Nephron (organoid): Measurements from ENCODE around the gene DHCR7.

ENCODE experiments used
- H3K27ac Mint-ChIP-seq, 3 experiments: 2 replicates each; pipeline ENCODE4 v1.8.0; 2020; ENCODE audit warnings: mixed read lengths in 3 of 3, mild to moderate bottlenecking in 2 of 3, moderate library complexity in 1 of 3
- H3K27me3 Mint-ChIP-seq: 2 replicates; pipeline ENCODE4 v1.8.0; 2021; ENCODE audit warnings: low read depth, mild to moderate bottlenecking, moderate library complexity, mixed read lengths
- H3K36me3 Mint-ChIP-seq: 2 replicates; pipeline ENCODE4 v1.8.0; 2020; ENCODE audit warnings: low read depth, mixed read lengths
- H3K4me1 Mint-ChIP-seq: 2 replicates; pipeline ENCODE4 v1.8.0; 2020; ENCODE audit warnings: mixed read lengths
- H3K4me3 Mint-ChIP-seq, 3 experiments: 2 replicates each; pipeline ENCODE4 v1.8.0; 2020; ENCODE audit warnings: mild to moderate bottlenecking in 3 of 3, mixed read lengths in 3 of 3, moderate library complexity in 2 of 3
- H3K9me3 Mint-ChIP-seq: 2 replicates; pipeline ENCODE4 v1.8.0; 2020; ENCODE audit warnings: mixed read lengths
- TF ChIP-seq, protein P1 (sequence below), 3 experiments: fragments of 200-600 bp; sonication (generic); IDR thresholded peaks; one replicate each; pipeline ENCODE4 v1.5.0; 2021; ENCODE audit warnings: antibody characterized with exemption in 3 of 3; ENCODE audit not compliant: unreplicated experiment in 3 of 3

The DHCR7 gene, protein sequence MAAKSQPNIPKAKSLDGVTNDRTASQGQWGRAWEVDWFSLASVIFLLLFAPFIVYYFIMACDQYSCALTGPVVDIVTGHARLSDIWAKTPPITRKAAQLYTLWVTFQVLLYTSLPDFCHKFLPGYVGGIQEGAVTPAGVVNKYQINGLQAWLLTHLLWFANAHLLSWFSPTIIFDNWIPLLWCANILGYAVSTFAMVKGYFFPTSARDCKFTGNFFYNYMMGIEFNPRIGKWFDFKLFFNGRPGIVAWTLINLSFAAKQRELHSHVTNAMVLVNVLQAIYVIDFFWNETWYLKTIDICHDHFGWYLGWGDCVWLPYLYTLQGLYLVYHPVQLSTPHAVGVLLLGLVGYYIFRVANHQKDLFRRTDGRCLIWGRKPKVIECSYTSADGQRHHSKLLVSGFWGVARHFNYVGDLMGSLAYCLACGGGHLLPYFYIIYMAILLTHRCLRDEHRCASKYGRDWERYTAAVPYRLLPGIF

DNA sequence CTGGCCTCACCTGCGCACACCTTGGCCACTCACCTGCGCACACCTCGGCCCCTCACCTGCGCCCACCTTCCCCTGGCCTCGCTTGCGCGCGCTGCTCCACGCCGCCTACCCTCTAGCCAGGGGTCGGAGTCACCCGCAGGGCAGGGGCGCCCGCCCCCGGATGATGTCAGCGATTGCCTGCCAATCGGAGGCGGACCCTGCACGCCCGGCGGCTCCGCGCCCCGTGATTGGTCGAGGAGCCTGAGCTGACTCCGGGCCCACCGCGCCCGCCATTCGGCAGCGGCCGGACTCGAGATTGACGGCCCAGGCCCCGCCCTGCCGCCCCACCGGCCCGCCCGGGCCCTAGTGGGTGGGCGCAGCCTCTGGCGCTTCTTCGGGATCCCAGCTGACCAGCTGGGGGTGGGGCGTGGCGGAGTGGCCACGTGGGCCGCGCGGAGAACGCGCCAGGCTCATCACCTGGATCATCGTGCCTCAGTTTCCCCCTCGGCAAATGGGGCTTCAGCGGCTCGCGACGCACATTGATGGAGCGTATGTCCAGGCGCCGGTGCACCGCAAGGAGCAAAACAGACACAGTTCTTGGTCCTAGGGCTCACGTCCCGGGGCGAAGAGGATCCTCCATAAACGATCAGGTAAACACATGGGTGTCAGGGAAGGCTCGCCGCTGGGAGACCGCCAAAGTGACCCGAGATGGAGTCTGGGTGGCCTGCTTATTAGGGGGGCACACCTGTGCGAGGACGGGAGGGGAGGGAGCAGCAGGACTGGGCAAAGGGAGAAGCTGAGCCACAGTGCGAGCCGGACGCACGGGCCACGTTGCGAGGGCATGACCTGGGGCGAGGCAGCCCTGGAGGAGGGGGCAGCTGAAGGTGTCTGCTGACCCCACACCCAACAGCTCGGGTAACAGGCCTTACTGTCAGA, at the start of gene DHCR7:
TSS of gene DHCR7 (minus strand) at position 137 of the 915 bp plus-strand sequence. CDS start 3,441 bp downstream, outside the sequence.
- Mint-ChIP-seq H3K27me3 (no peaks in the 10 kb centered on the region), H3K4me3 (peak within 1 kb of the TSS; percentile 89 to 93 (median 92)), H3K36me3 (peaks cover 28% of the 10 kb centered on the region), H3K9me3 (peaks cover 3% of the 10 kb centered on the region), H3K27ac (peak within 1 kb of the TSS; percentile 52 to 66 (median 65)), H3K4me1 (peaks cover 41% of the 10 kb centered on the region)
- TF ChIP-seq, protein P1, sequence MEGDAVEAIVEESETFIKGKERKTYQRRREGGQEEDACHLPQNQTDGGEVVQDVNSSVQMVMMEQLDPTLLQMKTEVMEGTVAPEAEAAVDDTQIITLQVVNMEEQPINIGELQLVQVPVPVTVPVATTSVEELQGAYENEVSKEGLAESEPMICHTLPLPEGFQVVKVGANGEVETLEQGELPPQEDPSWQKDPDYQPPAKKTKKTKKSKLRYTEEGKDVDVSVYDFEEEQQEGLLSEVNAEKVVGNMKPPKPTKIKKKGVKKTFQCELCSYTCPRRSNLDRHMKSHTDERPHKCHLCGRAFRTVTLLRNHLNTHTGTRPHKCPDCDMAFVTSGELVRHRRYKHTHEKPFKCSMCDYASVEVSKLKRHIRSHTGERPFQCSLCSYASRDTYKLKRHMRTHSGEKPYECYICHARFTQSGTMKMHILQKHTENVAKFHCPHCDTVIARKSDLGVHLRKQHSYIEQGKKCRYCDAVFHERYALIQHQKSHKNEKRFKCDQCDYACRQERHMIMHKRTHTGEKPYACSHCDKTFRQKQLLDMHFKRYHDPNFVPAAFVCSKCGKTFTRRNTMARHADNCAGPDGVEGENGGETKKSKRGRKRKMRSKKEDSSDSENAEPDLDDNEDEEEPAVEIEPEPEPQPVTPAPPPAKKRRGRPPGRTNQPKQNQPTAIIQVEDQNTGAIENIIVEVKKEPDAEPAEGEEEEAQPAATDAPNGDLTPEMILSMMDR (IDR thresholded peaks at IDR 0.05; ENCODE audit: unreplicated experiment in 3 of 3): no peak

DNA sequence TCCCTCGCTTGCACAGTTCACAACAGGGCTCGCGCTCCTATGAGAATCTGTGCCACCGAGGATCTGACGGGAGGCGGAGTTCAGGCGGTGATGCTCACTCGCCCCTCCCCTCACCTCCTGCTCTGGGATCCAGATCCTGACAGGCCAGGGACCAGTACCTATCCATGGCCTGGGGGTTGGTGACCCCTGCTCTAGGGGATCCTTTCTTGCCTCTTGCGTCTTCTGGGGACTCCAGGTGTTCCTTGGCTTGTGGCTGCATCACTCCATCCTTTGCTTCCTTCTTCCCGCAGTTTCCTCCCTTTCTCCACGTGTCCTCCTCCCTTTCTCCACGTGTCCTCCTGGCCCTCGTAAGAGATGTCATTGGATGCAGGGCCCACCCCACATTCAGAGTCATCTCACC, 48.2 kb upstream of the DHCR7 start:
- H3K9me3 Mint-ChIP-seq: no peaks in the 10 kb centered on the region
- TF ChIP-seq, protein P1 (IDR thresholded peaks at IDR 0.05; ENCODE audit: unreplicated experiment in 3 of 3): no peak
- no peak overlapping the region for H3K4me3 Mint-ChIP-seq
- no peaks in the 10 kb centered on the region for H3K27me3 Mint-ChIP-seq
- no peak overlapping the region for H3K27ac Mint-ChIP-seq
- H3K36me3 Mint-ChIP-seq: peaks cover 65% of the 10 kb centered on the region
- H3K4me1 Mint-ChIP-seq: no peaks in the 10 kb centered on the region

DNA sequence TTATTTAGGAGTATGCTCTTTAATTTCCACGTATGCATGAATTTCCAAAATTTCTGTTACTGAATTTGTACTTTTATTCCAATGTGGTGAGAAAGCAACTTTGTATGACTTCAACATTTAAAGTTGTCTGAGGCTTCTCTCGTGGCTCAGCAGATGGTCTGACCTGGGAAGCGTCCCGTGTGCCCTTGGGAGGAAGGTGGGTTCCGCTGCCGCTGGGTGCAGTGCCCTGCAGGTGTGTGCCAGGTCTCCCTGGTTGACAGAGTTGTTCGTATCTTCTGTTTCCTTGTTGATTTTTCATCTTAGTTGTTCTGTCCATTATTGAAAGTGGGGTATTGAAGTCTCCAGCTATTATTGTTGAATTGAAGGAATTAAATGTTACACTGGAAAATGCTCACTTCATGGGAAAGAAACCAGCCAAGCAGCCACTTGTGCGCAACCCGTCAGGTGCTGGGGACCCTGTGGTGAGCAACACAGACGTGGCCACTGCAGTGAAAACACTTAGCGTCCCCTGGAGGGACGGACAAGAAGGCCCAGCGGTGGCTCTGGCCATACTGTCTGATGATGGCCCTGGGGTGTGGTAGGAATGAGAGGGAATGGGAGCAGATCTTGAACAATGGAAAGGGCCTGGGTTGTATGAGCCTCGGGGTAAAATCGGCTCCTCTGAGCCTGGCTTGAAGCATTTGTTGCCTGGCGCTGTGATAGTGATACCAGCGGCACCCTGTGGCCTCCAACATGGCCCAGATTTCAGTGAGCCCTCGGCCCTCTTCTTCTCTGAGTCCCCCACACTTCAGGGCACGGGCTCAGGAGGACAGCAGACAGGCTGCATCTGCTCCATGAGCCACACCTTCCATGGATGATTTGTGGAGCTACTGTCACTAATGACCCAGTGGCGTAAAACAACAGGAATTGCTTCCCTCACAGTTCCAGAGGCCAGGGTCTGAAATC, 47.4 kb upstream of the DHCR7 start:
- Mint-ChIP-seq H3K4me1 (no peaks in the 10 kb centered on the region), H3K36me3 (peaks cover 62% of the 10 kb centered on the region), H3K27ac (no peak overlapping the region), H3K4me3 (no peak overlapping the region), H3K9me3 (no peaks in the 10 kb centered on the region), H3K27me3 (no peaks in the 10 kb centered on the region)
- TF ChIP-seq, protein P1 (IDR thresholded peaks at IDR 0.05; ENCODE audit: unreplicated experiment in 3 of 3): no peak

DNA sequence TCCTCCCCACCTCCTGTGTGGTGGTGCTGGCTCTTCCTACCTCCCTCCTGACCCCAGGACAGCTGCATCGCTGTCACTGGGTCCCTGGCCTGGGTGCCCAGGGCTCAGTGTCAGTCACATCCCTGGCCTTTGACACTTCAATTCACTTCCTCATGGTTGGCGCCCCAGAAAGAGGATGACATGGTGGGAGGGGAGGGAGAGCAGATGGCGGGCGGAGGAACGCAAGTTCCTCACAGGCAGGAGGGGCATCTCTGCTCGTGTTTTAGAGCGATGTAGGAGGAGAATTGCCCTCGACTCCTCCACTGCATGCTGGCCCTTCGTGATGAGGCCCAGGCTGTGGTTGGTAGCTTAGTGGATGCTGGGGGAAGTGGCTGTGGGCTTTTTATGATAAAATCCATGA, 43.7 kb upstream of the DHCR7 start:
- no peak overlapping the region for H3K27ac Mint-ChIP-seq
- TF ChIP-seq, protein P1 (IDR thresholded peaks at IDR 0.05; ENCODE audit: unreplicated experiment in 3 of 3): no peak
- peaks cover 20% of the 10 kb centered on the region for H3K4me1 Mint-ChIP-seq
- no peak overlapping the region for H3K4me3 Mint-ChIP-seq
- no peaks in the 10 kb centered on the region for H3K9me3 Mint-ChIP-seq
- H3K36me3 Mint-ChIP-seq: peaks cover 59% of the 10 kb centered on the region
- no peaks in the 10 kb centered on the region for H3K27me3 Mint-ChIP-seq

DNA sequence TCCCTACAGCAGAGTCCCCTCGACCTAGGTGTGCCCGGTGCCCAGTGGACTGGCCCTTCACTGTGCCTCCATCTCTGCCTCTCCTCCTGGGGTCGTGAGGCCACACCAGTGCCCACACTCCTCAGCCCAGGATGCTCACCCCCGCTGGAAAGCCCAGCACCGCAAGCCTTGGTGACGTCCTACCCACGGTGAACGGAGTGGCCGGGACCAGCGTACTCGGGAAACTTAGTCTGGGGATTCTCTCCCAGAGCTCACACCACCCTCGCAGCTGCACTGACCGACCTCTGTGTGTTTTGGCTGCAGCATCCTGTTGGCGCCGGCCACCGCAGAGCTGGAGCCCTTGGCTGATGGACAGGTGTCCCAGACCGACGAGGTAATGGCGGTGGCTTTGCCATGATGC, 43.3 kb upstream of the DHCR7 start:
- Mint-ChIP-seq H3K36me3 (peaks cover 57% of the 10 kb centered on the region), H3K27ac (no peak overlapping the region), H3K4me3 (no peak overlapping the region), H3K4me1 (peaks cover 20% of the 10 kb centered on the region), H3K9me3 (no peaks in the 10 kb centered on the region), H3K27me3 (no peaks in the 10 kb centered on the region)
- TF ChIP-seq, protein P1 (IDR thresholded peaks at IDR 0.05; ENCODE audit: unreplicated experiment in 3 of 3): no peak
